Stimulated activated CD4-positive, alpha-beta T cell treated with anti-CD3 and anti-CD28 coated beads, Interleukin-4, amount 100 ng/mL, for 24 hours (primary cell): ENCODE measurements around the gene MTX2.

Experiments used
- DNase-seq: peaks from one replicate; pipeline ENCODE4 v3.0.0-alpha.2; 2020

The MTX2 gene

GRCh38 chr2:176269319-176270099, at the start of gene MTX2:
Gene MTX2, plus strand, starts transcription at chr2:176269442. Its CDS starts 188 bp downstream, at chr2:176269630.
- DNase-seq, result peak; percentile 71

DNA sequence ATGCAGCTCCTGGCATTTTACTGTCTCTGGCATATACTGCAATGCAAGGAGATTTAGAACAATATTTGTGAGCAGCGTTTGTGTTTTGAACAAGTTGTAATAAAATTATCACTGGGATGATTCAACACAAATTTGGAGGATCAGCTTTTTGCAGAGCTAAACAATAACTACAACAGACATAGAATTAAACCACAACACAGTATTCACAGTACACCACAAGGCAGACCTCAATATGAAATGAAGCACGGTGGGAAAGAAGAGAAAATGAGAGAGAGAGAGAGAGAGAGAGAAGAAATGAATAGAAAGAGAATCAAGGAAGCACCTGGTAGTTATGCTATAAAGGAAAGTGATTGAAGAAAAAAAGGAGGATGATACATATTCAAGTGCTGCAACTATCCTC, 41.4 kb upstream of the MTX2 start:
- DNase-seq, result no peak

DNA sequence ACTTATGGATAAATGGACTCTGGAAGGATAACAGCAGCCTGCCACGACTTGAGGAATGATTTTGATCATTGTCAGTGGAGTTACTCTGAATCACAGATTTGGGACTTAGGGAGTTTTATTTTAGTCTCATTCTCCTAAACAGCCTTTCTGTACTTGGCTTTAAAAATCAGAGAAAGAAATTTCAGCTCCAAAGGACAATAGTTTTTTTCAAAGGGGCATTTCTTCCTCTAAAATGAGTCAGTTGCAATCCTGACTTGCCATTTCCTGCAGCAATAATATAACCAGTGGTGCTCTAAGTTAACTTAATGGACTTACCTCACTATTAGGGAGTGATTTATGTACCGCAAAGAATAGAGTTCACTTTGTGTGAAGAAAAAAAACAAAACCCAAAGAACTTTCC, 35.1 kb upstream of the MTX2 start:
- DNase-seq, result no peak

- DNase-seq, result no peak
Observed at GRCh38 chr2:176234940-176235339, 34.3 kb upstream of the MTX2 start.

DNA sequence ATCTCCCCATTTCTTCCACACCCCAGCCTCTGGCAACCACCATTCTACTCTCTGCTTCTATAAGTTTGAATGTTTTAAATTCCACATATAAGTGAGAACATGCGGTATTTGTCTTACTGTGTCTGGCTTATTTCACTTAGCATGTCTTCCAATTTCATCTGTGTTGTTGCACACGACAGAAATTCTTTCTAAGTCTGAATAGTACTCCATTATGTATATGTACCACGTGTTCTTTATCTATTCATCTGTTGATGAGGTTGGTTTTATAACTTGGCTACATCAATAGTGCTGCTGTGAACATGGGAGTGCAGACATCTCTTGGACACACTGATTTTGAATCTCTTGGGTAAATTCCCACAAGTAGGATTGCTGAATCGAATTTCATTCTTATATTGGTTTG, 31.8 kb upstream of the MTX2 start:
- DNase-seq, result no peak

DNA sequence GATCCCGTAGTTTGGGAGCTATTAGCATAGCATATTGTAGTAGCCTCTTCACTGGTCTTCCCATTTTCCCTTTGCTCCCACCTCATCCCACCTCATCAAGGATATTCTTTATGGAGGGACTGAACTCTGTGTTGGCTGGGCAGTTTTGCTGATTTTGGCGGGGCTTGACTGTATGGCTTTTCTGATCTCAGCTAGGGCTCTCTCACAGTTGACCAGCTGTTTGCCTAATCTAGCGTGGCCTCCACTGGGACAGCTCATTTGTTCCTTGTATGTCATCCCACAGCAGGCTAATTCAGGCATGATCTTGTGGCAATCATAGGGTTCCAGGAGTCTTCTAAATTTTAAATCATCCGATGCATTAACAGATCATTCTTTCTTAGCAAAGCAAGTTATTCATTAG, 30.2 kb upstream of the MTX2 start:
- no peak for DNase-seq

DNA sequence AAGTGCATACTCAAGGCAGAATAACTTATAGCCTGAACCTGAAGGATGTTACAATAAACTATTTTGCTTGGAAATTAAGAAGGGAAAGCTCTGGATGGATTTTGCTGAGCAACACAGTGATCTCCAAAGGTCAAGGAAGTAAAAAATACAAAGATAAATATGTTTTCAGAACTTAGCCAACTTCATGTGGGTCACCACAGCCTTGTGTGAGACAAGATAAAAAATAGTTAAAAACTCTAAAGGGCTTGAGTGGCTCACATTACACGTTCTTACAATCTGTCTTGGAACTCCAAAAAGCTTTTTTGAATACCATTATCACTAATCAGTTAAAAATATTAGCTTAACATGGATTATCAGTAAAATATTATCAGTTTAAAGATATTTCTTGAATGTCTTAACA, 28.9 kb upstream of the MTX2 start:
- no peak for DNase-seq

DNA sequence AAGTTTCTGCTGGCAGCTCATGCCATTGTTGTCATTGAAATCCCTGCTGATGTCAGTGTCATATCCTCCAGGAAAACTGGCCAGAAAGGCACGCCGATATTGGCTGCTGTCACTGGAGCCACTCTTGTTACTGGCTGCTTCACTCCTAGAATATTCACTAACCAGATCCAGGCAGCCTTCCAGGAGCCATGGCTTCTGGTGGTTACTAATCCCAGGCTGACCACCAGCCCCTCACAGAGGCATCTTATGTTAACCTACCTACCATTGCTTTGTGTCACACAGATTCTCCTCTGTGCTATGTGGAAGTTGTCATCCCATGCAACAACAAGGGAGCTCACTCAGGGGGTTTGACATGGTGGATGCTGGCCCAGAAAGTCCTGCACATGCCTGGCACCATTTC, 27.0 kb upstream of the MTX2 start:
- no peak for DNase-seq

- DNase-seq, result no peak
Observed at GRCh38 chr2:176246331-176246730, 22.9 kb upstream of the MTX2 start.

DNA sequence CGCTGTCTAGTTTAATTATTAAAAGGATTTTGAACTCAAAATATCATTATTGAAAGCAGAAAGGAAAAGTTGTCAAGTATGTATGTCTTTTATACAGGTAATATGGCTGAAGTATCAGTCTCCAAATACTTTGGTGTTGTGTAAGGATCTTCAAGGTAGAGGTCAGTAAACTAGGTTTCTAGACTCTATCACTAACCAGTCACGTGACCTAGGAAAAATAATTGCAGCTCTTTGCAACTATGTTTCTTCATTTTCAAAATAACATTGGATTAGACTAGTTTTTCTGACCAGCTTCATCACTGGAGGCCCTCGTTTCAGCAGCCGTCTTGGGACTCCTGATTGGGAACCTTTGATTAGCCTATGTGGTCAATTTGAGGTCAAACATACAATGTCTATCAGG, 21.4 kb upstream of the MTX2 start:
- DNase-seq, result no peak

- DNase-seq, result no peak
Observed at GRCh38 chr2:176251928-176252327, 17.3 kb upstream of the MTX2 start.

GRCh38 chr2:176260689-176261088, 8.6 kb upstream of the MTX2 start:
- no peak for DNase-seq

- no peak for DNase-seq
Observed at GRCh38 chr2:176261136-176261535, 8.1 kb upstream of the MTX2 start.

DNA sequence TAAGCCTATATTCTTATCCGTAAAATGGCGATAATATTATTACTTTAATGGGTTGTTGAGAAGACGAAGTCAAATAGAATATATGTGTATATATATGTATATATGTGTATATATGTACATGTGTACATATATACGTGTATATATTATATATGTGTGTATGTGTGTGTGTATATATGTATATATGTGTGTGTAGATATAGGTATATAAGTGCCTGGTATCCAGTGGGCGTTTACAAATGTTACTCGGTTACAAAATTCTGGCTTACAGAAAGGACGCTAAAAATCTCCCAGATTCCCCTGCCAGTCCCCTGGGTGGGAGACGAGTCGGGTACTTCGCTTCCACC, 295 bp upstream of the MTX2 start:
- no peak for DNase-seq

DNA sequence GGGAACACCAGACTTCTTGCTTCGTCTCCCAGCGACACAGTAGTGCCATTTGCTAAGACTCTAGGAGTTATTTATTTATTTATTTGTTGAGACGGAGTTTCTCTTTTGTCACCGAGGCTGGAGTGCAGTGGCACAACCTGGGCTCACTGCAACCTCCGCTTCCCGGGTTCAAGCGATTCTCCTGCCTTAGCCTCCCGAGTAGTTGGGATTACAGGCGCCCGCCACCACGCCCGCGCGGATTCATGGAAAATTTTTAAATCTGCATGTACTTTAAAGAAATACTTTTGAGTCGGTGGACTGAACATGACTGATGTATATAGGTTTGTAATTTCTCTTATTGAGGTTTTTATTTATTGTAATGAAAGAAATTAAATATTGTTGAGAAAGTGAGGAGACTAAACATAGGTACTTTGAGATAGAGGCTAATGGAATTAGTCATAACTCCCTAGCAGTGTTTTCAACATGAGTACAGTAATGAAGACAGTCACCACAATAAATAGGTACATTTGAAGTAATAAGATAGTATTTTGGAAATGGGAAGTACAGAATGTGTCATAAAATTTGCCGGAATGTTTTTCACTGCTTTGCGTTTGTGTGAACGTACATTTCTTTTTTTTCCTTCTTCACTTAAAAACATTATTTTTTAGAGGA, 983 bp downstream of the MTX2 start:
- no peak for DNase-seq

GRCh38 chr2:176272870-176273459, 3.7 kb downstream of the MTX2 start:
- no peak for DNase-seq

- no peak for DNase-seq
Observed at GRCh38 chr2:176278927-176279326, 9.7 kb downstream of the MTX2 start.

GRCh38 chr2:176280156-176280555, 10.9 kb downstream of the MTX2 start:
- no peak for DNase-seq

- DNase-seq, result no peak
Observed at GRCh38 chr2:176280867-176281658, 11.8 kb downstream of the MTX2 start.

DNA sequence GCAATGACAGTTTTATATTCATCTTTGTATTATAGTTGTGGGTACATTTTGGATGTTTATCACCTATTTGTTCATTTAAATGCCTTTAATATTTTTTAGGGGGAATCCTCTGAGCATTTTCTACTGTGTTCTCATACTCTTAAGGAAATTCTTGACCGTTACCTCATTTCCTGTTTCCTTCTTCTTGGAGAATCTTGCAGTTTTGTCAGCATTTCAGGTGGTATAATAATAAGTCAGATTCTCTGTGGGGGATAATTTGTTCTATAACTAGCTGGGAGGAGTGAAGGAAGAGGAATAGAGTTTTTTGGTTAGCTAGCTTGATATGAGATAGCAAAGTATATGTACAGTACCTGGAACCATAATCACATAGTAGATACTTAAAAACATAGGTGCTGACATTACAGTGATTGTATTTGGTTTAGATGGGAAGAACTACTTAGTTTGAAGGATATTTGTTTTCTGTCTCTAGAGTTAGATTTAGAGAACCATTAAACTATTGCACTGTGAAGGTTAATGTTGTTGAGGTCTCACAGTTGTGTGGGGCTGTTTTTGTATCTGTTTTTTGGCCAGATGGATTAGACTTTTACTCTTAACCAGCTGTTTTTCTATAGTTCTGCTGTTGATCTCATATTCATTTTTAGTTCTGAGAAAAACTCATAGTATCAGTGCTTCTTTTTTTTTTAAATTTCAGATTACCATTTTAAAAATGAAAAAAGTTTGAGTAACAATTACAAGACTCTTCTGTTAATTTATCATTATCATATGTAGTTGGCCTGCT, 14.2 kb downstream of the MTX2 start:
- no peak for DNase-seq

DNA sequence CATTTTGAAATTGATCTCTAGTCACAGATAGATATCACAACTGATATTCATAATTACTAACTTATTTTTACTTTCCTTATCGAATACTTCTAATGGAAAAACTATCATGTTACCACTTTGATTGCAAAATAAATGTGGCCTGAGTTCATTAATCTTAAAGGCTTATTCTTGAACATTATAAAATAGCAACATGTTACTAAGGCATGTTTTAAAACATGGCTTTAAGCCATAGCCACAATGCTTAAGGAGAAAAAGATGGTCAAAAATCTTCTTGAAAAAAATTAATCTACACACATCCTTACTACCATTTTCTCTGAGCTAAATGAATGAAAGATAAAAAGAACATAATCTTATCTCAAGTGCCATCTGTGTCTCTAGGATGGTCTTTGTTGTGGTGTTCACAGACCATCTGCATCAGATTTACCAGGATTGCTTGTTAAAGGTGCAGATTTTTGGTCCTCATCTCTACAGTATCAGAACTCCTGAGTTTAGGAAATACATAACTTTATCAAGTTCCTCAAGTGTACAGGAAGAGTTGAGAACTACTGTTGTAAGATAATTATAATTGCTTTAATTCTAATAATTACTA, 15.3 kb downstream of the MTX2 start:
- no peak for DNase-seq

- no peak for DNase-seq
Observed at GRCh38 chr2:176285321-176285720, 16.1 kb downstream of the MTX2 start.
